ENCODE data around the gene RXRG. TPM values are rescaled to one million over a fixed set of nuclear protein-coding genes. Genes with fewer than 3 reads are reported as not detected.

Gene RXRG
- total and polyA plus RNA-seq, 2 of the 8 experiments (the other 6 are each of a cell fraction or from before 2014, with no cell fraction given), result not detected

- no peaks in the 10 kb centered on the region for H3K79me2 ChIP-seq (ENCODE audit: control insufficient read depth in 1 of 2, insufficient read depth in 2 of 2, low read length in 2 of 2)
- ChIA-PET CTCF (ENCODE audit: partially characterized antibody) (interaction anchor here (1.1 to 5.5 kb wide), 8 partner anchors 12 to 246 kb away, joined by 3 to 138 read pairs (median 26); partner anchors contain the start of gene LMX1A), POLR2A (ENCODE audit: partially characterized antibody) (no interaction called here)
- no peak overlapping the region for H2BK20ac ChIP-seq (ENCODE audit: low read length)
- H4K20me1 ChIP-seq (replicated peaks in 1 of 2; ENCODE audit: control insufficient read depth in 1 of 2, insufficient read depth in 2 of 2, low read length in 2 of 2), result peaks cover 0 to 2% of the 10 kb centered on the region in 2 experiments
- WGBS, 2 experiments (ENCODE audit: extremely low coverage in 1 of 2, insufficient coverage in 1 of 2, insufficient read length in 1 of 2, insufficient replicate concordance in 2 of 2, low coverage in 1 of 2, low lambda C conversion rate in 2 of 2, missing lambda C conversion rate in 1 of 2), result 81% methylated on average over 5 of the region's 5 CpGs; no CpG with 5 or more reads in 1 of the 2 experiments
- no peak overlapping the region for H2AK5ac ChIP-seq (ENCODE audit: low read depth, low read length)
- H3K4ac ChIP-seq (replicated peaks; ENCODE audit: insufficient read length, low read depth, low read length), result no peak overlapping the region
- no peak overlapping the region for H4K91ac ChIP-seq (replicated peaks; ENCODE audit: insufficient read length, low read length)
- H3K27me3 ChIP-seq (replicated peaks in 1 of 4; ENCODE audit: control insufficient read depth in 3 of 4, extremely low read depth in 1 of 4, insufficient read depth in 3 of 4, low read length in 3 of 4), result peaks cover 0 to 28% (median 11%) of the 10 kb centered on the region in 4 experiments; a peak in 6 of 7 replicates
- H3K23me2 ChIP-seq (ENCODE audit: low read depth, low read length), result peaks cover 7% of the 10 kb centered on the region; the same call in 1 of the 2 replicates
- no peak overlapping the region for H4K8ac ChIP-seq (ENCODE audit: extremely low read depth, insufficient read depth, low read length)
- H3K4me3 ChIP-seq (ENCODE audit: extremely low read depth in 1 of 4, insufficient read depth in 2 of 4, low read depth in 3 of 4, low read length in 4 of 4), result no peak overlapping the region
- no peaks in the 10 kb centered on the region for H3K79me1 ChIP-seq (ENCODE audit: low read depth, low read length)
- no peak overlapping the region for H2AFZ ChIP-seq (ENCODE audit: low read length)
- H3K4me2 ChIP-seq (ENCODE audit: insufficient read depth in 1 of 2, low read depth in 2 of 2, low read length in 2 of 2), result no peak overlapping the region
- H3K14ac ChIP-seq (ENCODE audit: insufficient read length), result no peak overlapping the region
- FAIRE-seq, result no peak
- H3K56ac ChIP-seq (replicated peaks; ENCODE audit: insufficient read length, low read depth, low read length), result no peak overlapping the region
- no peak overlapping the region for H3K18ac ChIP-seq (ENCODE audit: extremely low read depth, low read length)
- H3K36me3 ChIP-seq (ENCODE audit: control insufficient read depth in 2 of 4, insufficient read depth in 4 of 4, low read length in 3 of 4), result no peaks in the 10 kb centered on the region
- no peak overlapping the region for H2BK12ac ChIP-seq (ENCODE audit: low read depth, low read length)
- H3K23ac ChIP-seq (ENCODE audit: insufficient read length), result no peak overlapping the region
- H3K9ac ChIP-seq (replicated peaks in 1 of 4; ENCODE audit: extremely low read depth in 1 of 4, low read depth in 3 of 4, low read length in 3 of 4), result no peak overlapping the region
- H2BK5ac ChIP-seq (ENCODE audit: low read depth, low read length), result no peak overlapping the region
- no peaks in the 10 kb centered on the region for H3K9me3 ChIP-seq (ENCODE audit: insufficient read depth in 2 of 2, low read depth in 1 of 2, low read length in 1 of 2)
- no peak overlapping the region for H4K5ac ChIP-seq (ENCODE audit: insufficient read length, low read depth, low read length)
- H2BK120ac ChIP-seq (replicated peaks; ENCODE audit: low read depth, low read length), result no peak overlapping the region
- no peak overlapping the region for H3K27ac ChIP-seq (ENCODE audit: low read depth, low read length)
- H2BK15ac ChIP-seq (ENCODE audit: low read length), result no peak overlapping the region
- H3K4me1 ChIP-seq (replicated peaks in 1 of 4; ENCODE audit: control insufficient read depth in 3 of 4, insufficient read depth in 4 of 4, low read length in 3 of 4), result peaks cover 0 to 10% (median 0%) of the 10 kb centered on the region in 4 experiments; a peak in 4 of 7 replicates
- no peak for DNase-seq (ENCODE audit: low read depth in 1 of 2, low spot score in 2 of 2)
- no peak for TF ChIP-seq CEBPB (IDR thresholded peaks at IDR 0.05; ENCODE audit: low read depth, low read length)
- no peak for TF ChIP-seq NRF1 (IDR thresholded peaks at IDR 0.05; ENCODE audit: low read depth, low read length)
- TF ChIP-seq RNF2 (IDR thresholded peaks at IDR 0.05; ENCODE audit: borderline replicate concordance, low read depth, low read length, missing control alignments, poor library complexity, severe bottlenecking), result no peak
- no peak for TF ChIP-seq CHD2 (IDR thresholded peaks at IDR 0.05; ENCODE audit: low read length)
- no peak for TF ChIP-seq MAFK (IDR thresholded peaks at IDR 0.05; ENCODE audit: low read depth, low read length)
- TF ChIP-seq TBP (IDR thresholded peaks at IDR 0.05; ENCODE audit: low read depth, low read length), result no peak
- TF ChIP-seq, protein P1, sequence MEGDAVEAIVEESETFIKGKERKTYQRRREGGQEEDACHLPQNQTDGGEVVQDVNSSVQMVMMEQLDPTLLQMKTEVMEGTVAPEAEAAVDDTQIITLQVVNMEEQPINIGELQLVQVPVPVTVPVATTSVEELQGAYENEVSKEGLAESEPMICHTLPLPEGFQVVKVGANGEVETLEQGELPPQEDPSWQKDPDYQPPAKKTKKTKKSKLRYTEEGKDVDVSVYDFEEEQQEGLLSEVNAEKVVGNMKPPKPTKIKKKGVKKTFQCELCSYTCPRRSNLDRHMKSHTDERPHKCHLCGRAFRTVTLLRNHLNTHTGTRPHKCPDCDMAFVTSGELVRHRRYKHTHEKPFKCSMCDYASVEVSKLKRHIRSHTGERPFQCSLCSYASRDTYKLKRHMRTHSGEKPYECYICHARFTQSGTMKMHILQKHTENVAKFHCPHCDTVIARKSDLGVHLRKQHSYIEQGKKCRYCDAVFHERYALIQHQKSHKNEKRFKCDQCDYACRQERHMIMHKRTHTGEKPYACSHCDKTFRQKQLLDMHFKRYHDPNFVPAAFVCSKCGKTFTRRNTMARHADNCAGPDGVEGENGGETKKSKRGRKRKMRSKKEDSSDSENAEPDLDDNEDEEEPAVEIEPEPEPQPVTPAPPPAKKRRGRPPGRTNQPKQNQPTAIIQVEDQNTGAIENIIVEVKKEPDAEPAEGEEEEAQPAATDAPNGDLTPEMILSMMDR (IDR thresholded peaks at IDR 0.05; ENCODE audit: control extremely low read depth in 1 of 3, insufficient read depth in 1 of 3, low read depth in 1 of 3, low read length in 3 of 3), result no peak
- no peak for TF ChIP-seq SAP30 (IDR thresholded peaks at IDR 0.05; ENCODE audit: insufficient read depth, insufficient replicate concordance, low read length)
- no peak for TF ChIP-seq GABPA (IDR thresholded peaks at IDR 0.05; ENCODE audit: borderline replicate concordance, insufficient read depth, low read length)
- no peak for TF ChIP-seq EP300 (IDR thresholded peaks at IDR 0.05; ENCODE audit: borderline replicate concordance in 1 of 2, low read depth in 2 of 2, low read length in 2 of 2)
Measured at GRCh38 chr1:165371588-165372225, 73.2 kb downstream of the RXRG start.
